Measurements from ENCODE around the gene CDKL4.
A peak's percentile ranks its signal among the peaks of the same experiment; 100 is the strongest.
"Not testable (repeated sequence)": the region's sequence is repeated elsewhere in the genome, so short reads cannot be mapped to it uniquely, and the experiment has no call there.

CDKL4 gene

DNA sequence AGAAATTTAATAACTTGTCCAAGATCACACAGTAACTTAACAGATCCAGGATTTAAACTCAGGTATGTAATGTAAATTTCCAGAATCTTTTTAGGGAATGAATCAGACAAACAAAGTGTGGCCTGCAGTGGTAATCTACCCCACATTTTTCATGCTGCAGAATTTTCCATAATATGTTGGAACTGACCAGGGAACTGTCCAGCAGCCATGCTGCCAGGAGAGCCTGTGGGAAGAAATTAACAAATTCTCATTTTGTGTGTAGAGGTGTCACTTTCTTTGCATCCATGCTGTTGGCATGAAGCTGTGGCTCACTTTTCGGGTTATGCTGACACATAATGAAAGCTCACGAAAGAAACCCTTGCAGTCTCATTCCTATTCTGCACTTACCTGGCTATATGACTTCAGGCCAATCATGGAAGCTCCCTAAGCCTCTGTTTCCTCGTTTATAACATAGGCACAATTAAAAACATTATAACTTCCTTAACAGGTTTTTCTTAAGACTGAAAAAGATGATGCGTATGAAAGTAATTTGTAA lies 54.7 kb downstream of the CDKL4 start:
- no peak overlapping the region for H3K4me3 ChIP-seq
- H3K27ac ChIP-seq: no peak overlapping the region

DNA sequence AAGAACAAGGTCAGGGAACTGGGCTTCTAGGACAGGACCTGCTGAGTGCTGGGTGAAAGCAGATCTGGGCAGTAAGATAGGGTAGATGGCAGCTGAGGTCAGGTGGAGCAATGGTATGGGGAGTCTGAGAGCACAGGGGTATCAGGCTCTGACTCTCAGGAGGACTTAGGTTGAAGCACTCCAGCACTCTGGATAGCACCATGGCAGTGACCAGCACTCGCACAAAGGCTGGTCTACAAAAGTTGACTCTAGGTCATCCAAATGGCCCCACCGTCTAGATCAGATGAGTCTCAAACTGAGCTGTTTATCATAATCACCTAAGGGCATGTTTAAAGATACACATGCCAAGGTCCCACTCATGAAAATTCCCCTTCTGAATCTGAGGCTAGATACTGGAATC lies 60.1 kb downstream of the CDKL4 start:
- H3K4me3 ChIP-seq: no peak overlapping the region
- H3K27ac ChIP-seq: no peak overlapping the region

DNA sequence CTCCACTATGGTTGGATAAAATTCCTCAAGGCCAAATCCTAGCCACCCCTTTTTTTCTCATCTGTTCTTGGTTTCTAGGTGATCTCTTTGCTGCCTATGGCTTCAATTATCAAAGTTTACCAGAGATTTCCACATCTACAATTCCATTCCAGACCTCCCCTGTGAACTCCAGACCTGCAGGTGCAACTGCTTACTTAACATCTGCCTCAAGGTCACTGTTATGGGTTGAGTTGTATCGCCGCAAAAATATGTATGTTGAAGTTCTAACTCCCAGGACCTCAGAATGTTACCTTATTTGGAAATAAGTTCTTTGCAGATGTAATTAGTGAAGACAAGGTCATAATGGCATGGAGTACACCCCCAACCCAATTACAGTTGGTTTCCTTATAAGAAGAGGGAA lies 62.5 kb downstream of the CDKL4 start:
- H3K27ac ChIP-seq: no peak overlapping the region
- H3K4me3 ChIP-seq: no peak overlapping the region

DNA sequence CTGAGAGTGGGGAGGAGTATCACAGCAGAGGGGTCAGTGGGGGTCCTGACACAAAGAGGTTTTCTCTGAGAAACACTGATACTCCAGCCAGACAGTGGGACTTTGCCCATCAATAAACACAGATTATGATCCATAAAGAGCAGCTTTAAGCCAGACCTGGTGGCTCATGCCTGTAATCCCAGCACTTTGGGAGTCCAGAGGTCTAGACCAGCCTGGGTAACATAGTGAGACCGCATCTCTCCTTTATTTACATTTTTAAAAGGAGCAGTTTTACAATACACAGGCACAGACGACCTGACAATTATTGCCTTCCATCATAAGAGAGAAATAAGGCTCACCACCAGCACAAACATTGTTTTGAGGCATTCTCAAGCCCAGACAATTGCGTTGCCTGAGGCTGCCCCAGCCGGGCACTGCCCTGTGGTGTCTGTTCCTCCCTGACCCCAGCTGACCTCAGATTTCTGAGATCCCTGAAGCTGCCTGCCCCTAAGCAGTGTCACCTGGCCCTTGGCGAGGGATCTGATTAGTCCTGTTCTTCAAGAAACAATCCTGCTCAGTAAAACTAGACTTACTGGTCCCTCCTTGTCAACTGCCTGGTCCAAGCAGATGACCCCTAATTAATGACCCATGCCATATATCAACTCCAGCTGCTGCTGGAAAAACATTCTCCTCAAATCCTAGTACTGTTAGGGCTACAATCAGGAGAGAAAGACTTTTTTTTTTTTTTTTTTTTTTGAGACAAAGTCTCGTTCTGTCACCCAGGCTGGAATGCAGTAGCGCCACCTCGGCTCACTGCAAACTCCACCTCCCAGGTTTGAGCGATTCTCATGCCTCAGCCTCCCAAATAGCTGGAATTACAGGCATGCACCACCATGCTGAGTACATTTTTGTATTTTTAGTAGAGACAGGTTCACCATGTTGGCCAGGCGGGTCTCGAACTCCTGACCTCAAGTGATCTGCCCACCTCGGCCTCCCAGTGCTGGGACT lies 63.5 kb downstream of the CDKL4 start:
- Histone ChIP-seq H3K27ac (no peak overlapping the region), H3K4me3 (no peak overlapping the region)

DNA sequence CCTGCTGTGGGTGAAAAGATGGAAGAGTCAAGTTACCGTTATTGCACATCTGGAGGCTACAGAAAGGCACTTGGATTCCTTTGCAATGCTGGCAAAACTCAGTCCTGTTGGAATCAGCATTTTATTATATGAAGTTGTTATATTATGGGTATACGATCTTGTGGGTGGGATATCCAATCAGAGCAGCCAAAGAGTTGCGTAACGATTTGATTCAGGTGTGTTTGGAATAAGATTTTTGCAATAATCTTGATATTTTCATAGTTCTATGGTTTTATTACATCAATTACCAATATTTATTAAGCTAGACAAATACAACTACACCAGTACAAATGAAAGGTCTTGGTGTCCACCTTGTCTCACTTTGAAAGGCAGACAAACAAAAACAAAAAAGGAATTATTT lies 65.0 kb downstream of the CDKL4 start:
- H3K4me3 ChIP-seq: no peak overlapping the region
- H3K27ac ChIP-seq: no peak overlapping the region

DNA sequence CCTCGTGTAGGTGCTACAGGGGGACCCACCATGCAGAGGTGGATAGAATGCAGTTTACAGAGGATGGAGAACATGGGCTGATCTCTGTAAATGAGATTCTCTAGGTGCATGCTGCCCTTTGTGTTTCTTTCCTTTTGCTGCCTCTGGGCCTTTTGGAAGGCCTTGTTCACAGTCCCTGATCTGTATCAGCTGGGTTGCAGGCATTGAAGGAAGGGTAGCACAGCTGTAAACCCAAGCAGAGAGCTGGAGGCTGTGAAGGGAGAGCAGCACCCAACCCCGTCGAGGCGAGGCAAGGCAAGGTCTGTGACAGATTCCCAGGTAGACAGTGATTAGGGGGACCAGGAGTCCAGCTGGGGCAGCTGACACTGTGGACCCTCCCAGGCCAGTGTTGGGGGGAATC lies 66.8 kb downstream of the CDKL4 start:
- Histone ChIP-seq H3K4me3 (no peak overlapping the region), H3K27ac (no peak overlapping the region)

DNA sequence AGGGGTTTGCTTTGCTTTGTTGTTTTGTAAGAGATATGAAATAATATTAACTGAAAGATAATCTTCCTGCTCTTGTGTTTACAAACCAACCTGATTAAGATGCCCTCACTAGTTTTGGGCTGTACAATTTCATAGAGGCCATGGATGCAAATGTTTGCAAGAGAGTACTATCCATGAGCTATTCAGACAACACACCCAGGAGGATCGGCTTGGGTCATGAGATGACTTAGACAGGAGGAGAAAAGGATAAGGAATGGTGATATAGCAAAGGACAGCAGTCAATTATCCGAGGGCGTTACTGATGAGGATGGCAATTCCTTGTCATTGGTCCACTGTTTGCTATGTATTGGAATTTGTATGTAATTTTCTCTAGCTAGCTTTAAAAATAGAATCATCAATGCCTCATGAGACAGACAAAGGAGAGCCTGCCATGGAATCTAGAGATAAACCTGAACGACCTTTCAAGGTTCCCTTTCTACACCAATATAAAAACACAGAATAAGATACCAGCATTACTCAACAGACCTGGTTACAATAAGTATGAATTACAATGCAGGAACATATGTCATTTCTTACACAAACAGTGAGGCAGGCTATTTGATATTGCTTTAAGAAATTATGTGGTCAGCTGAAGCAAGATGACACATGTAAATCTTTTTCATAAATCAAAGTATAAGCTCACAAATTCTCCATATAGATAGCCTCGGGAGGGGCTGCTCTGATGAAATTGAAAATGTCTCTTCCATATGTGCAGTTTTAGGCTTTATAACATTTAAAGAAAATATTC lies 68.6 kb downstream of the CDKL4 start:
- no peak overlapping the region for H3K4me3 ChIP-seq
- H3K27ac ChIP-seq: no peak overlapping the region

DNA sequence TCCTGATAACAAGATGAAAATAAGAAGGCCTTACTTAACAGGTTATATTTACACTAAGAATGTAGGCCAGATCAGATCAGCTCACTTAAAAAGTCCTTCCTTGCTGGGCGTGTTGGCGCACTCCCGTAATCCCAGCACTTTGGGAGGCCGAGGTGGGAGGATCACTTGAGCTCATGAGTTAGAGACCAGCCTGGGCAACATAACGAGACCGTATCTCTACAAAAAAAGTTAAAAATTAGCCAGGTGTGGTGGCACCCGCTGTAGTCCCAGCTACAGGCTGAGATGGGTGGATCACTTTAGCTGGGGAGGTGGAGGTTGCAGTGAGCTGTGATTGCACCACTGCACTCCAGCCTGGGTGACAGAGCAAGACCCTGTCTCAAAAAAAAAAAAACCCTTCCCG lies 69.7 kb downstream of the CDKL4 start:
- Histone ChIP-seq H3K27ac (no peak overlapping the region), H3K4me3 (no peak overlapping the region)

DNA sequence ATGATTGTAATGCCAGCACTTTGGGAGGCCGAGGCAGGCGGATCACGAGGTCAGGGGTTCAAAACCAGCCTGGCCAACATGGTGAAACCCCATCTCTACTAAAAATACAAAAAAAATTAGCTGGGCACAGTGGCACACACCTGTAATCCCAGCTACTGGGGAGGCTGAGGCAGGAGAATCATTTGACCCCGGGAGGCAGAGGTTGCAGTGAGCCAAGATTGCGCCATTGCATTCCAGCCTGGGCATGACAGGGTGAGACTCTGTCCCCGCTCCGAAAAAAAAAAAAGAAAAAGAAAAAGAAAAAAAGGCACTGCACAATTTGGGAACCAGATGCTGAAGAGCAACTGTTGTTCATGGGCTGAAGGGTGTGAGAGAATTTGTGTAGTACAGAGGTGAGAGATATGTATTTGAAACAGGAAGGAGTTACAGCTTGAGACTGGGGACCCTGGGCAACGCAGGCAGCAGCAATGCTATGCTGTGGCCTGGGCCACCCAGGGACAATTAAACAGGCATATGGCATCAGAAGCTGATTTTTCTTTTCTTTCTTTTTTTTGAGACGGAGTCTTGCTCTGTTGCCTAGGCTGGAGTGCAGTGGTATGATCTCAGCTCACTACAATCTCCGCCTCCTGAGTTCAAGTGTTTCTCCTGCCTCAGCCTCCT lies 71.6 kb downstream of the CDKL4 start:
- not testable (repeated sequence) for H3K27ac ChIP-seq, H3K4me3 ChIP-seq

DNA sequence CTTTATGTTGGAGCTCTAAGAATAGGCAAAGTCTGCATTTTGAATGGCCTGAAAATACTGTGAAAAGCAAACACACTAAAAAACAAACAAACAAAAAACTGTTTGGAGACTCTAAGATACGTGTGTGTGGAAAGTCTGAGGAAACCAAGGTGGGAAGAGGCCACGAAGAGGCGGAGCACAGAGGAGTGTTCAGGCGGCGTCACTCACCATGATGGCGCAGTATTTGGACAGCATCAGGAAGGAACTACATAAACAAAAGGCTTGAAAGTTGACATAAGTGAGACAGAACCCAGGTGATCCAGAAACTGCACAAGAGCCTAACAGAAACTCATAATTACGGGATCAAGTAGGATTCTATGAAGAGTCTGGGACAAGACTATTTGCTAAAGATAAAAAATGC lies 72.1 kb downstream of the CDKL4 start:
- H3K4me3 ChIP-seq: no peak overlapping the region
- no peak overlapping the region for H3K27ac ChIP-seq

DNA sequence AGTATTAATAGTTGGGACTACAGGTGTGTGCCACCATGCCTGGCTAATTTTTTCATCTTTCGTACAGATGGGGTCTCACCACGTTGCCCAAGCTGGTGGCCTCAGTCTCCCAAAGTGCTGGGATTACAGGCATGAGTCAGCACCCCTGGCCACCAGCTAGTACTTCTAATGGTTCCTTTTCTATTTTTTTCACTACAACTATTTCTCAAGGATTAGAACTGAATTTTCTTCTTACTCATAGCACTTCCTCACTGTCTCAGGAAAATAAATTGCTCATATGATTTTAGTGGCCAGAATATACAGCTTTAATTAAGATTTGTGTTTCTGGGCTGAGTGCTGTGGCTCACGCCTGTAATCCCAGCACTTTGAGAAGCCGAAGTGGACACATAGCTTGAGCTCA lies 79.7 kb downstream of the CDKL4 start:
- Histone ChIP-seq H3K27ac (no peak overlapping the region), H3K4me3 (no peak overlapping the region)

DNA sequence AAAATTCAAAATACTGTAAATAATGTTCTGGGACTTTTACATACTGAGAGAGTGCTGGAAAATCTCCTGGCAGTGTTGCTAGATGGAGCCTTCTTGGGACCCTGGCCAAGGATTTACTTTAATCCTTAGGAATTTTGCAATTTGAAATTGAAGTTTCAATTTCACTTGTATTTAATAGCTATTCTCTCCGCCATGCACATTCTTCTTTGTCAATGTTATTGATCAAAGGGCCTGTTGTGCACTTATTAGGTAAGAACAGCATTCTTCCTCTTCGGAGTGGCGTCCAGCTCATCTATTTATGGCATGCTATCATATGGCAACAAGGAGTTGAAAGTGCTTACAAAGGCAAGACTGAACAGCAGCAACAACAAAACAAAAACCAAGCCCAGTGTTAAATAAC lies 82.8 kb downstream of the CDKL4 start:
- Histone ChIP-seq H3K27ac (peak overlapping the region in 4 of 21 experiments; percentile 9 to 71 (median 40)), H3K4me3 (no peak overlapping the region)

DNA sequence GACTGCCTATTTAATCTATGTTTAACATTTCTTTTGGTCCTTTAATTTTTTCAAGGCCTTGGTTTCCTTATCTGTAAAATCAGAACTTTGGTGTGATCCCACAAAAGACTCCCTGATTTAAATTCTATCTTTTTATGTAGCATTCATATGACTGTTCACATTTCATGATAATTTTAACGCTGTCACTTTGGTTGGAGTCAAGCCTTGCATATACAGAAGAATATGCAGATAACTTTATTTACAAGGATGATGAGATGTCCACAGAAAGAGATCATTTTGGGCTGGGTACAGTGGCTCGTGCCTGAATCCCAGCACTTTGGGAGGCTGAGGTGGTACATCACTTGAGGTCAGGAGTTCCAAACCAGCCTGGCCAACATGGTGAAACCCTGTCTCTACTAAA lies 84.5 kb downstream of the CDKL4 start:
- Histone ChIP-seq H3K27ac (no peak overlapping the region), H3K4me3 (no peak overlapping the region)

DNA sequence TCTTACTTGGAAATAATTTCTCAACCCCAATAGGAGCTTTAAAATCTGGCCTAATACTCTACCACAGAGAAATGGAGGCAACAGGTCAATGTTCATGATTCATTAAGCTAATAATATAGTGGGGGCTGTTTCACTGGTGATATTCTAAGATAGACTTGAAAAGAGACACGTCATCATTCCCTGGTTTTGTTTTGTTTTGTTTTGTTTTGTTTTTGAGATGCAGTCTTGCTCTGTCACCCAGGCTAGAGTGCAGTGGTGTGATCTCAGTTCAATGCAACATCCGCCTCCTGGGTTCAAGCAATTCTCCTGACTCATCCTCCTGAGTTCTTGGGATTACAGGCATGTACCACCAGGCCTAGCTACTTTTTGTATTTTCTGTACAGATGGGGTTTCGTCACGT lies 85.4 kb downstream of the CDKL4 start:
- Histone ChIP-seq H3K27ac (no peak overlapping the region), H3K4me3 (no peak overlapping the region)

DNA sequence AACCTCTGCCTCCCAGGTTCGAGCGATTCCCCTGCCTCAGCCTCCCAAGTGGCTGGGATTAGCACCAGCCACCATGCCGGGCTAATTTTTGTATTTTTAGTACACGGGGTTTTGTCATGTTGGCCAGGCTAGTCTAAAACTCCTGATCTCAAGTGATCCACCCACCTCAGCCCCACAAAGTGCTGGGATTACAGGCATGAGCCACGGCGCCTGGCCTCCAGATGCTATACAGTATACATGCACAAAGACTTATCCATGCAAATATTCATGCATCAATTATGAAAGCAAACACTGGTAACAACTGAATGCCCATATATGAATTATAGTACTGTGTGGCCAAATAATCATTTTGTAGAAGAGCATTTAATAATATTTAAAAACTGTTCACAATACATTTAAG lies 86.9 kb downstream of the CDKL4 start:
- H3K27ac ChIP-seq: no peak overlapping the region
- no peak overlapping the region for H3K4me3 ChIP-seq

DNA sequence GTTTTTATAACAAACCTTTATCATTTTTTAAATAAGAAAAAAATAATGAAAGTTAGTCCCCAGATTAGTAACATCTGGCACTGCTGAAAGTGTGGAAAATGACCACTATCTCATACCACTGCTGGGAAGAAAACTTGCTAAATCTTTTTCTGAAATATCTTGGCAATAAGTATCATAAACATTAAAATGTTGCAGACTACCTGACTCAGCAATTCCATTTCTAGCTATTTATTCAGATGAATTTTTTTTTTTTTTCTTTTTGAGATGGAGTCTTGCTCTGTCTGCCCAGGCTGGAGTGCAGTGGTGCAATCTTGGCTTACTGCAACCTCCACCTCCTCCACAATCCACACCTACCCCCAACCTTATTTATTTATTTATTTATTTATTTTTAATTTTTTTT lies 87.7 kb downstream of the CDKL4 start:
- H3K4me3 ChIP-seq: no peak overlapping the region
- H3K27ac ChIP-seq: no peak overlapping the region

DNA sequence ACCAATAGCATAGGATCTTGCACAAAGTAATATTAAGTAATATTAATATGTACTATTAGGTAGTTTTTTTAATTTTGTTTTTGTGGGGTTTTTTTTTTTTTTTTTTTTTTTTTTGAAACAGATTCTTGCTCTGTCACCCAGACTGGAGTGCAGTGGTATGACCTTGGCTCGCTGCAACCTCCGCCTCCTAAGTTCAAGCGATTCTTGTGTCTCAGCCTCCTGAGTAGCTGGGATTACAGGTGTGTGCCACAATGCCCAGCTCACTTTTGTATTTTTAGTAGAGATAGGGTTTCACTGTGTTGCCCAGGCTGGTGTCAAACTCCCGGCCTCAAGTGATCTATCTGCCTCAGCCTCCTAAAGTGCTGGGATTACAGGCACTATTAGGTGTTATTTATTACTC lies 88.2 kb downstream of the CDKL4 start:
- peak overlapping the region in 3 of 21 experiments; percentile 27 to 37 (median 31) for H3K27ac ChIP-seq
- not testable (repeated sequence) for H3K4me3 ChIP-seq

DNA sequence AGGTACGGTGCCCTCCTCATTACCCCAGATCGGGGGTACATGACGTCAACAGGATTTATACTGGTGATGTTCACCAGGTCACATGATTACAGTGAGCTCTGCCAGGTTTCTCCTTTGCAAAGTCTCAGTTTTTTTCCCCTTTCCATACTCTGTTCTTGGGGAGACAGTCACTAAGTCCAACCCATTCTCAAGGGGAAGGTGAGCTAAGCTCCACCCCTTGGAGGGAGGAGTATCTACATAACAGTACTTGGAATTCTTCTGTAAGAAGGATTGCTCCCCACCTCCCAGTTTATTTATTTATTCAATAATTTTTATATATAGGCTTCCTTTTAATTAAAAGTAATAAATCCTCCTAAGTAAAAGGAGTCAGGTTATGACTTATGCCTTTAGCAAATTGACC lies 88.8 kb downstream of the CDKL4 start:
- H3K27ac ChIP-seq: no peak overlapping the region

DNA sequence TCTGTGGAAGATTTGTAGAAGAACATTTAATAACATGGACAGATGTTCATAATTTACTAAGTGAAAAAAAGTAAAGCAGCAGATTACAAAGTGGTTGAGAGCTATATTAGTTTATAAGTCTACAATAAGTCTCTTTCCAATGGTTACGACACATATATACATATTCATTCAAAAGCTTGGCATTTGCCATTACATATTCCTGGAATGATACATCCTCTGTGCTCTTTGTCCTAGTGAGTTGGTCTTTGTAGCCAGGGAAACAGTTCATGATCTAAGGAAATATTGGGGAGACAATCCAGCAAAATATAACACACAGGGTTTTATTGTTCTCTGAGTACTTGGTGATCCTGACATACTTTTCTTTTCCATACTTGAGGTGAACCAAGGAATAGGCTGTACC lies 90.5 kb downstream of the CDKL4 start:
- H3K27ac ChIP-seq: no peak overlapping the region
- H3K4me3 ChIP-seq: no peak overlapping the region

More for the DNA sequence above, 88.8 kb downstream of the CDKL4 start:
- no peak overlapping the region for H3K4me3 ChIP-seq

DNA sequence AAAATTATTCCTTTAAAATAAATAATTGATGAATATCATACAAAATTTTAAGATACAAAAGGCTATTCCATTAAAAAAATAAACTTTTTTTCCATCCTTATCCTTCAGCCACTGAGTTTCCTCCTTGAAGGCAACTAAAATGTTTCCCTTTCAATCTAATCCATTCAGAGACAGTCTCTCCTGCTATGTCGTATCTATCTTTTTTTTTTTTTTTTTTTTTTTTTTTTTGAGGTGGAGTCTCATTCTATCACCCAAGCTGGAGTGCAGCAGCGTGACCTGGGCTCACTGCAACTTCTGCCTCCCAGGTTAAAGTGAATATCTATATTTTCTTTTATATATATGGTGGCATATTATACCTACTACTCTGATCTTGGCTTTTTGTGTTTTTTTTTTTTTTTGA lies 91.3 kb downstream of the CDKL4 start:
- H3K27ac ChIP-seq: no peak overlapping the region
- H3K4me3 ChIP-seq: no peak overlapping the region
